Activated CD8-positive, alpha-beta T cell treated with anti-CD3 and anti-CD28 coated beads for 36 hours (primary cell): ENCODE data around the gene ANKRD18B. TPM values are rescaled to one million over a fixed set of nuclear protein-coding genes. Genes with fewer than 3 reads are reported as not detected.
"Not testable (repeated sequence)": the region's sequence is repeated elsewhere in the genome, so short reads cannot be mapped to it uniquely, and the experiment has no call there.

ENCODE experiments used
- ATAC-seq: fragments of 200-7000 bp; cut with Tn5 transposase; one replicate; pipeline ENCODE4 v1.10.0; 2021; ENCODE audit warnings: mild to moderate bottlenecking, moderate library complexity
- CTCF ChIA-PET: fragments of 350-600 bp; sonication (Branson Sonifier 250); formaldehyde crosslinking; loops from one replicate; lab custom pipeline; 2021; ENCODE audit warnings: antibody characterized with exemption; lab: Charles Lee
- POLR2A ChIA-PET: fragments of 350-600 bp; sonication (Branson Sonifier 250); formaldehyde crosslinking; loops from one replicate; lab custom pipeline; 2021; ENCODE audit warnings: antibody characterized with exemption; lab: Charles Lee
- DNase-seq: peaks from one replicate; pipeline ENCODE4 v3.0.0-alpha.2; 2020
- H3K27ac Mint-ChIP-seq: one replicate; pipeline ENCODE4 v1.8.0; 2021; ENCODE audit warnings: mild to moderate bottlenecking, mixed read lengths
- H3K27me3 Mint-ChIP-seq: one replicate; pipeline ENCODE4 v1.8.0; 2021; ENCODE audit warnings: mixed read lengths
- H3K36me3 Mint-ChIP-seq: one replicate; pipeline ENCODE4 v1.8.0; 2021; ENCODE audit warnings: low read depth, mixed read lengths
- H3K4me1 Mint-ChIP-seq: one replicate; pipeline ENCODE4 v1.8.0; 2021; ENCODE audit warnings: low read depth, mixed read lengths
- H3K4me3 Mint-ChIP-seq: one replicate; pipeline ENCODE4 v1.8.0; 2021; ENCODE audit warnings: mild to moderate bottlenecking, moderate library complexity, mixed read lengths
- H3K9me3 Mint-ChIP-seq: one replicate; pipeline ENCODE4 v1.8.0; 2021; ENCODE audit warnings: mixed read lengths
- intact Hi-C: fragments of 100-400 bp; cut with micrococcal nuclease; formaldehyde crosslinking; loops from one replicate; pipeline ENCODE4 v1.10.0; 2022
- total RNA-seq, 2 experiments: library from RNA; stranded (reverse); gene quantifications; one replicate each; pipeline ENCODE4 v1.2.3, GENCODE V29; 2021

Gene ANKRD18B
- total RNA-seq, 2 experiments from 2014 or later = 0.56 TPM; not detected in 1

- H3K27ac Mint-ChIP-seq, intact Hi-C loops, CTCF ChIA-PET, H3K27me3 Mint-ChIP-seq, H3K36me3 Mint-ChIP-seq, H3K9me3 Mint-ChIP-seq, POLR2A ChIA-PET, H3K4me3 Mint-ChIP-seq, ATAC-seq, DNase-seq, H3K4me1 Mint-ChIP-seq: not testable (repeated sequence)
Observed at GRCh38 chr9:33582686-33583085, 58.6 kb downstream of the ANKRD18B start.

GRCh38 chr9:33586128-33586527, 62.1 kb downstream of the ANKRD18B start:
- DNase-seq, CTCF ChIA-PET, ATAC-seq, POLR2A ChIA-PET, H3K4me1 Mint-ChIP-seq, H3K9me3 Mint-ChIP-seq, intact Hi-C loops, H3K36me3 Mint-ChIP-seq, H3K27me3 Mint-ChIP-seq, H3K4me3 Mint-ChIP-seq, H3K27ac Mint-ChIP-seq: not testable (repeated sequence)

DNA sequence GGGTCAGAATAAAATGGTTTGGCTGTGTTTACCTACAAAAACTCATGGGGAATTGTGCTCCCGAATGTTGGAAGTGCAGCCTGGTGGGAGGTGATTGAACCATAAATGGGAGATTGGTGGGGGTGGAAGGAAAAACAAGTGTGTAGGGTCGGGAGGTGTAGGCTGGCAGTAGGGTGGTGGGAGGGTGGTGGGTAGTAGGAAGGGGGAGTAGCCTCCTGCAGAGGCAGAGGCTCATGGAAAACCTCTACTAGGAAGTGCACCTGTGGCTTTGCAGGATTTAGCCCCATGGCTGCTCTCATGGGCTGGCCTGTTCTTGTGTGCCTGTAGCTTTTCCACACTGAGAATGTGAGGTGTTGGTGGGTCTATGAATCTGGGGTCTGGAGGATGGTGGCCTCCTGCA, 63.7 kb downstream of the ANKRD18B start:
- H3K9me3 Mint-ChIP-seq, CTCF ChIA-PET: not testable (repeated sequence)

DNA sequence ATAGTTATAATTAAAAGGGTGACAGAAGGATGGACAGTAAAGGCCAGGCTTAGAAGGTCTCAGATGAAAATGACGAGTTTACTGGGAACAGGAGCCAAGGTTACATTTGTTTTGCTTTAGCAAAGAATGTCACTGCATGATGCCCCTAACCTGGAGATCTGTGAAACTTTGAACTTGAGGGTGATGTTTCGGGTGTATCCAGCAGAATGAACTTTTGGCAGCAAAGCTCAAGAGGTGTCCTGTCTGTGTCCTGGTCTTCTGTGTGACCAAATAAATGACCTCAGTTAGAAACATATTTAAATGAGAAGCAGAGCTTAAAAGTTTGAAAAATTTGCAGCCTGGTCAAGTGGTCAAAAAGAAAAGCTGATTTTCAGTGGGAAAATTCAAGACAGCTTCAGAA, 64.8 kb downstream of the ANKRD18B start:
- DNase-seq, H3K27me3 Mint-ChIP-seq, intact Hi-C loops, H3K4me3 Mint-ChIP-seq, CTCF ChIA-PET, H3K27ac Mint-ChIP-seq, H3K36me3 Mint-ChIP-seq, H3K9me3 Mint-ChIP-seq, ATAC-seq, H3K4me1 Mint-ChIP-seq, POLR2A ChIA-PET: not testable (repeated sequence)

More for the DNA sequence above, 63.7 kb downstream of the ANKRD18B start:
- H3K4me1 Mint-ChIP-seq, H3K4me3 Mint-ChIP-seq, H3K36me3 Mint-ChIP-seq, H3K27me3 Mint-ChIP-seq, H3K27ac Mint-ChIP-seq, ATAC-seq, POLR2A ChIA-PET, intact Hi-C loops, DNase-seq: not testable (repeated sequence)

- intact Hi-C loops, DNase-seq, CTCF ChIA-PET, H3K4me1 Mint-ChIP-seq, H3K9me3 Mint-ChIP-seq, POLR2A ChIA-PET, H3K27ac Mint-ChIP-seq, H3K36me3 Mint-ChIP-seq, H3K4me3 Mint-ChIP-seq, ATAC-seq, H3K27me3 Mint-ChIP-seq: not testable (repeated sequence)
Observed at GRCh38 chr9:33590857-33591256, 66.8 kb downstream of the ANKRD18B start.

DNA sequence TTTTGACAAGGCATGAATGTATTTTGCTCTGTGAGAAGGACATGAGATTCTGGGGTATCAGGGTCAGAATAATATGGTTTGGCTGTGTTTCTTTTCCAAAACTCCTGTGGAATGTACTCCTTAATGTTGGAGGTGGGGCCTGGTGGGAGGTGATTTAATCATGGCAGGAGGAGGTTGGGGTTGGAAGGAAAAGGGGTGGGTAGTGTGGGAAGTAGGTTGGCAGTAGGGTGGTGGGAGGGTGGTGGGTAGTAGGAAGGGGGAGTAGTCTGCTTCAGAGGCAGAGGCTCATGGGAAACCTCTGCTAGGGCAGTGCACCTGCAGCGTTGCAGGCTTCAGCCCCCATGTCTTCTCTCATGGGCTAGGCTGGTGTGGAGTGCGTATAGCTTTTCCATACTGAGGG, 72.9 kb downstream of the ANKRD18B start:
- intact Hi-C loops, H3K4me3 Mint-ChIP-seq, ATAC-seq, H3K9me3 Mint-ChIP-seq, H3K4me1 Mint-ChIP-seq, H3K27me3 Mint-ChIP-seq, H3K27ac Mint-ChIP-seq, DNase-seq, CTCF ChIA-PET, POLR2A ChIA-PET, H3K36me3 Mint-ChIP-seq: not testable (repeated sequence)

GRCh38 chr9:33597386-33597785, 73.3 kb downstream of the ANKRD18B start:
- H3K27ac Mint-ChIP-seq, H3K36me3 Mint-ChIP-seq, ATAC-seq, POLR2A ChIA-PET, H3K4me1 Mint-ChIP-seq, H3K4me3 Mint-ChIP-seq, H3K9me3 Mint-ChIP-seq, H3K27me3 Mint-ChIP-seq, intact Hi-C loops, CTCF ChIA-PET: not testable (repeated sequence)
- DNase-seq = peak; percentile 16

DNA sequence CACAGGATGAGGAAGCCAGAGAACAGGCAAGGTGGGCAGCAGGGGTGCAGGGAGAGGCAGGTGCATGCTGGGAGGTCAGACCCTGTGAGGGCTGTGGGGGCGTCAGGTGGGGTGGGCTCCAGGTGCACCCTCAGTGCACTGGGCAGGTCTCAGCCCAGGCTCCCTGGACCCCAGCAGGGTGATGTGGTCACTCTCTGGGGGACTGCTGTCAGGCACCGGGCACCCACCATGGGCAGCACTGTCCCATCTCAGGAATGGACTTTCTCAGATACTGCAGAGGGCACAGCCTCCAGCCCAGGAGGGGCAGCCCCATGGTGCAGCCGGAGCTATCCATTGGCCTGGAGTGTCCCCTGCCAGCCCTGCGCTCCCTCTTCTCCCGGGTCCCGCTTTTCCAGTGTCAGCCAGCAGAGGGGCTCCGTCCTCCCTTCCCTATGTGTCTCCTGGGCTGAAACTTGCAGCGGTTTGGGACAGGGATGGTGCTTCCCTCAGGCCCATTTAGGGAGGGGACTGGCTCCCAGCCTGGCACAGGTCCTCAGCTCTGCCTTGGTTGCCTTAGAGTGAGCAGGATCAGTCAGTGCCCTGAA, 74.8 kb downstream of the ANKRD18B start:
- H3K4me1 Mint-ChIP-seq, H3K9me3 Mint-ChIP-seq, H3K27ac Mint-ChIP-seq, H3K36me3 Mint-ChIP-seq, ATAC-seq, POLR2A ChIA-PET, CTCF ChIA-PET, H3K27me3 Mint-ChIP-seq, intact Hi-C loops, H3K4me3 Mint-ChIP-seq, DNase-seq: not testable (repeated sequence)

GRCh38 chr9:33600911-33601310, 76.9 kb downstream of the ANKRD18B start:
- DNase-seq, H3K4me1 Mint-ChIP-seq, H3K27me3 Mint-ChIP-seq, H3K27ac Mint-ChIP-seq, intact Hi-C loops, H3K36me3 Mint-ChIP-seq, POLR2A ChIA-PET, H3K9me3 Mint-ChIP-seq, CTCF ChIA-PET, H3K4me3 Mint-ChIP-seq, ATAC-seq: not testable (repeated sequence)

GRCh38 chr9:33604249-33604648, 80.2 kb downstream of the ANKRD18B start:
- CTCF ChIA-PET = interaction anchor here (0.7 to 1.5 kb wide), 4 partner anchors 8 to 117 kb away, joined by 3 read pairs; no protein-coding TSS in a partner anchor
- H3K36me3 Mint-ChIP-seq, H3K9me3 Mint-ChIP-seq, H3K4me3 Mint-ChIP-seq, POLR2A ChIA-PET, H3K27me3 Mint-ChIP-seq, H3K27ac Mint-ChIP-seq, DNase-seq, H3K4me1 Mint-ChIP-seq, intact Hi-C loops: not testable (repeated sequence)
- peak; percentile 42 for ATAC-seq

- DNase-seq, H3K27ac Mint-ChIP-seq, H3K36me3 Mint-ChIP-seq, intact Hi-C loops, POLR2A ChIA-PET, ATAC-seq, H3K27me3 Mint-ChIP-seq, H3K9me3 Mint-ChIP-seq, H3K4me3 Mint-ChIP-seq, H3K4me1 Mint-ChIP-seq: not testable (repeated sequence)
- CTCF ChIA-PET = interaction anchor here (1.5 kb wide), 2 partner anchors 15 to 117 kb away, joined by 3 read pairs; no protein-coding TSS in a partner anchor
Observed at GRCh38 chr9:33604936-33605335, 80.9 kb downstream of the ANKRD18B start.
